ENCODE results near the gene SPATA4.

SPATA4 gene

DNA sequence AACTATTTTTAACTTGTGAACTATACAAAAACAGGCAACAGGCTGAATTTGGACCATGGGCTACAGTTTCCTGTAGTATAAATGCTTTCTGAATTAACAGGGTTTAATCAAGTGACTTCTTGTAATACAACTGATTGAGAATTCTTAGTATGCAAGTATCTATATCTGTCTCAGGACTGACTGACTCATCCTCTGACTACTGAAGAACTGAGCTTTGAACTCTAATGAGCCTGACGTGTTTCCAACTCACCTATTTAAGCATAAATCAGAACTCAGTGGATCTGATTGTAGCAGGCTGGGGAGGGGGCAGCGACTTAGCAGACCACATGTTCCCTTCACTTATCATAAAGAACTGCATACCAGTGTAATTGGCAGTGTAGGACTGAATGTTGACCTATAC, 7.8 kb downstream of the SPATA4 start:
- H4K8ac ChIP-seq (ENCODE audit: low read length) = no peak overlapping the region
- H3K27me3 ChIP-seq (ENCODE audit: control insufficient read depth in 1 of 2, insufficient read depth in 1 of 2, low read length in 2 of 2) = no peaks in the 10 kb centered on the region
- no peaks in the 10 kb centered on the region for H3K36me3 ChIP-seq (ENCODE audit: control insufficient read depth in 1 of 2, insufficient read depth in 2 of 2, low read depth in 1 of 2, low read length in 2 of 2)
- H3K4ac ChIP-seq (ENCODE audit: low read depth in 1 of 2, low read length in 2 of 2) = no peak overlapping the region
- no peak overlapping the region for H2BK15ac ChIP-seq (ENCODE audit: low read depth, poor library complexity, severe bottlenecking)
- no peak overlapping the region for H2AFZ ChIP-seq (ENCODE audit: low read depth, low read length)
- peak; percentile 28 for DNase-seq
- H3K4me1 ChIP-seq (ENCODE audit: control insufficient read depth, insufficient read depth, low read depth, low read length) = no peaks in the 10 kb centered on the region
- no peak overlapping the region for H4K91ac ChIP-seq (ENCODE audit: low read length)
- H2BK12ac ChIP-seq (ENCODE audit: low read length in 2 of 2) = no peak overlapping the region
- H3K9ac ChIP-seq (ENCODE audit: low read length) = no peak overlapping the region
- H3K79me1 ChIP-seq (replicated peaks; ENCODE audit: low read length, poor library complexity, severe bottlenecking) = no peaks in the 10 kb centered on the region
- no peak overlapping the region for H3K27ac ChIP-seq (ENCODE audit: low read length, poor library complexity, severe bottlenecking)
- H3K4me2 ChIP-seq (ENCODE audit: low read length, poor library complexity, severe bottlenecking) = no peak overlapping the region
- no peaks in the 10 kb centered on the region for H3K9me3 ChIP-seq (ENCODE audit: control insufficient read depth, low read length)
- no peak overlapping the region for H3K14ac ChIP-seq (ENCODE audit: low read length in 2 of 2)
- WGBS = no CpG with 5 or more reads among the region's 2 CpGs
- no peak overlapping the region for H2AK5ac ChIP-seq (ENCODE audit: low read length, severe bottlenecking)
- H2BK120ac ChIP-seq (ENCODE audit: low read depth, low read length) = no peak overlapping the region
- H3K4me3 ChIP-seq (ENCODE audit: insufficient read depth in 1 of 2, low read depth in 1 of 2, low read length in 2 of 2) = no peak overlapping the region
- H3K18ac ChIP-seq (ENCODE audit: low read depth in 1 of 2, low read length in 2 of 2) = peak overlapping the region in 1 of 2 experiments; percentile 21
- no peak overlapping the region for H2BK5ac ChIP-seq (ENCODE audit: low read depth, low read length, poor library complexity, severe bottlenecking)
- H3K23ac ChIP-seq (ENCODE audit: low read length in 2 of 2) = no peak overlapping the region

DNA sequence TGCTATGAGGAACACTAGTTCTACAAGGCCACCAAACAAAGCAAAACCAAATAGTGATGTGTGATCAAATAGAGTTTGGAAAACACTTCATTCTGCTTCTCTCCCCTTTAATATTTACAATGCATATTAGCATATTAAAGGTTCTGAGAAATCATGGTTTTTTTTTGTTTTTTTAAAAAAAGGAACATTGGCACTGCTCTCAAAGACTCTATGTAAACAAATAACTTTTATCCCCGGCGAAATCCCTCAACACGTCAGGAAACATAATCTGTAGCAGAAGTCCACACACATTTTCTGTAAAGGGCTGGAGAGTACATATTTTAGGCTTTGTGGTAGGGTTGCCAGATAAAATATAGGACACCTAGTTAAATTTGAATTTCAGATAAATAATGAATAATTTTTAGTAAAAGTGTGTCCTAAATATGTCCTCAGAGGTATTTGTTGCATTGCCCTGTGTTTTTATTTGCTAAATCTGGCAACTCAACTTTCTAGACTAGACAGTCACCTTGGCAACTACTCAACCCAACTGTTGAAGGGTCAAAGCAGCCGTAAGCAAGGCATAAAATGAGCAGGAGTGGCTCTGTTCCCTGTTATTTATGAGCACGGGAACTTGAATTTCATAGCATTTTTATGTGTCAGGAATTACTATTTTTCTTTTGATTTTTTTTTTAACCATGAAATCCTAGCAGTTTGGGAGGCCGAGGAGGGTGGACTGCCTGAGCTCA, 8.6 kb downstream of the SPATA4 start:
- H3K27me3 ChIP-seq (ENCODE audit: control insufficient read depth in 1 of 2, insufficient read depth in 1 of 2, low read length in 2 of 2) = no peaks in the 10 kb centered on the region
- no peak overlapping the region for H3K4me2 ChIP-seq (ENCODE audit: low read length, poor library complexity, severe bottlenecking)
- H3K4me1 ChIP-seq (ENCODE audit: control insufficient read depth, insufficient read depth, low read depth, low read length) = no peaks in the 10 kb centered on the region
- no peak overlapping the region for H2BK12ac ChIP-seq (ENCODE audit: low read length in 2 of 2)
- no peak overlapping the region for H3K4me3 ChIP-seq (ENCODE audit: insufficient read depth in 1 of 2, low read depth in 1 of 2, low read length in 2 of 2)
- no peaks in the 10 kb centered on the region for H3K79me1 ChIP-seq (replicated peaks; ENCODE audit: low read length, poor library complexity, severe bottlenecking)
- no peaks in the 10 kb centered on the region for H3K9me3 ChIP-seq (ENCODE audit: control insufficient read depth, low read length)
- H3K27ac ChIP-seq (ENCODE audit: low read length, poor library complexity, severe bottlenecking) = no peak overlapping the region
- no peak overlapping the region for H4K91ac ChIP-seq (ENCODE audit: low read length)
- no peak overlapping the region for H3K14ac ChIP-seq (ENCODE audit: low read length in 2 of 2)
- H2BK15ac ChIP-seq (ENCODE audit: low read depth, poor library complexity, severe bottlenecking) = no peak overlapping the region
- H3K36me3 ChIP-seq (ENCODE audit: control insufficient read depth in 1 of 2, insufficient read depth in 2 of 2, low read depth in 1 of 2, low read length in 2 of 2) = no peaks in the 10 kb centered on the region
- WGBS = 90% methylated on average over 2 of the region's 6 CpGs
- H3K9ac ChIP-seq (ENCODE audit: low read length) = no peak overlapping the region
- no peak overlapping the region for H2AK5ac ChIP-seq (ENCODE audit: low read length, severe bottlenecking)
- no peak overlapping the region for H3K23ac ChIP-seq (ENCODE audit: low read length in 2 of 2)
- DNase-seq = no peak
- H2AFZ ChIP-seq (ENCODE audit: low read depth, low read length) = no peak overlapping the region
- no peak overlapping the region for H4K8ac ChIP-seq (ENCODE audit: low read length)
- no peak overlapping the region for H2BK5ac ChIP-seq (ENCODE audit: low read depth, low read length, poor library complexity, severe bottlenecking)
- H2BK120ac ChIP-seq (ENCODE audit: low read depth, low read length) = no peak overlapping the region
- H3K18ac ChIP-seq (ENCODE audit: low read depth in 1 of 2, low read length in 2 of 2) = no peak overlapping the region
- no peak overlapping the region for H3K4ac ChIP-seq (ENCODE audit: low read depth in 1 of 2, low read length in 2 of 2)

- Histone ChIP-seq H3K9me3 (ENCODE audit: control insufficient read depth, low read length) (no peaks in the 10 kb centered on the region), H3K27me3 (ENCODE audit: control insufficient read depth in 1 of 2, insufficient read depth in 1 of 2, low read length in 2 of 2) (no peaks in the 10 kb centered on the region), H3K79me1 (replicated peaks; ENCODE audit: low read length, poor library complexity, severe bottlenecking) (no peaks in the 10 kb centered on the region), H3K9ac (ENCODE audit: low read length) (no peak overlapping the region), H2AFZ (ENCODE audit: low read depth, low read length) (no peak overlapping the region), H4K8ac (ENCODE audit: low read length) (no peak overlapping the region), H2BK12ac (ENCODE audit: low read length in 2 of 2) (no peak overlapping the region), H3K4me2 (ENCODE audit: low read length, poor library complexity, severe bottlenecking) (no peak overlapping the region), H4K91ac (ENCODE audit: low read length) (no peak overlapping the region), H3K27ac (ENCODE audit: low read length, poor library complexity, severe bottlenecking) (no peak overlapping the region), H2BK15ac (ENCODE audit: low read depth, poor library complexity, severe bottlenecking) (no peak overlapping the region), H2BK5ac (ENCODE audit: low read depth, low read length, poor library complexity, severe bottlenecking) (no peak overlapping the region), H3K36me3 (ENCODE audit: control insufficient read depth in 1 of 2, insufficient read depth in 2 of 2, low read depth in 1 of 2, low read length in 2 of 2) (no peaks in the 10 kb centered on the region), H3K4ac (ENCODE audit: low read depth in 1 of 2, low read length in 2 of 2) (no peak overlapping the region), H3K14ac (ENCODE audit: low read length in 2 of 2) (no peak overlapping the region), H3K18ac (ENCODE audit: low read depth in 1 of 2, low read length in 2 of 2) (no peak overlapping the region), H2AK5ac (ENCODE audit: low read length, severe bottlenecking) (no peak overlapping the region), H3K4me1 (ENCODE audit: control insufficient read depth, insufficient read depth, low read depth, low read length) (no peaks in the 10 kb centered on the region), H3K4me3 (ENCODE audit: insufficient read depth in 1 of 2, low read depth in 1 of 2, low read length in 2 of 2) (no peak overlapping the region), H3K23ac (ENCODE audit: low read length in 2 of 2) (no peak overlapping the region), H2BK120ac (ENCODE audit: low read depth, low read length) (no peak overlapping the region)
- 53% methylated on average over 2 of the region's 2 CpGs for WGBS
- DNase-seq = no peak
Measured at GRCh38 chr4:176186067-176186466, 9.3 kb downstream of the SPATA4 start.

DNA sequence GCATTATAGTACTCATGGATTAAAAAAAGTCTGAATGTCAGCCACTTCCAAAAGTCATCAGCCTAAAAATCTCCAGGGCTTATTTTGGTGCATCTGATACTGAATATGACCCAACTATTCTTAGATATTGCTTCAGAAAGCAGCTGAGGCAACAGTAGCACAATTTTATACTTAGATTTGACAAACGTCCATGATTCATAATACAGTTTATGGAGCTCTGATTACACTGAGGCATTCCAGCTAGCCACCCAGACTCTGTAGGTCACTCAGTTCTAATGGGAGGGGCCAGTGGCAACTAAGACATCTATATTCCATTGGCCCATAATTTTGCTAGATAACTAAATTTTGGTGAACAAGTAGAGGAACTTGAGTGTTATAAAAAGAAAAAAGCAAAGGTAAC, 10.3 kb downstream of the SPATA4 start:
- no peak overlapping the region for H2BK120ac ChIP-seq (ENCODE audit: low read depth, low read length)
- no peak overlapping the region for H3K9ac ChIP-seq (ENCODE audit: low read length)
- no peaks in the 10 kb centered on the region for H3K27me3 ChIP-seq (ENCODE audit: control insufficient read depth in 1 of 2, insufficient read depth in 1 of 2, low read length in 2 of 2)
- no peak overlapping the region for H2AK5ac ChIP-seq (ENCODE audit: low read length, severe bottlenecking)
- no peak overlapping the region for H3K23ac ChIP-seq (ENCODE audit: low read length in 2 of 2)
- no peak overlapping the region for H4K91ac ChIP-seq (ENCODE audit: low read length)
- H2BK5ac ChIP-seq (ENCODE audit: low read depth, low read length, poor library complexity, severe bottlenecking) = no peak overlapping the region
- no peak overlapping the region for H2BK12ac ChIP-seq (ENCODE audit: low read length in 2 of 2)
- no peaks in the 10 kb centered on the region for H3K4me1 ChIP-seq (ENCODE audit: control insufficient read depth, insufficient read depth, low read depth, low read length)
- no peak overlapping the region for H2AFZ ChIP-seq (ENCODE audit: low read depth, low read length)
- H3K4me3 ChIP-seq (ENCODE audit: insufficient read depth in 1 of 2, low read depth in 1 of 2, low read length in 2 of 2) = no peak overlapping the region
- peak; percentile 51 for DNase-seq
- no peaks in the 10 kb centered on the region for H3K79me1 ChIP-seq (replicated peaks; ENCODE audit: low read length, poor library complexity, severe bottlenecking)
- H2BK15ac ChIP-seq (ENCODE audit: low read depth, poor library complexity, severe bottlenecking) = no peak overlapping the region
- H4K8ac ChIP-seq (ENCODE audit: low read length) = no peak overlapping the region
- no peaks in the 10 kb centered on the region for H3K9me3 ChIP-seq (ENCODE audit: control insufficient read depth, low read length)
- WGBS = 50% methylated on average over 1 of the region's 1 CpG
- no peak overlapping the region for H3K14ac ChIP-seq (ENCODE audit: low read length in 2 of 2)
- H3K36me3 ChIP-seq (ENCODE audit: control insufficient read depth in 1 of 2, insufficient read depth in 2 of 2, low read depth in 1 of 2, low read length in 2 of 2) = no peaks in the 10 kb centered on the region
- H3K4ac ChIP-seq (ENCODE audit: low read depth in 1 of 2, low read length in 2 of 2) = no peak overlapping the region
- H3K4me2 ChIP-seq (ENCODE audit: low read length, poor library complexity, severe bottlenecking) = no peak overlapping the region
- no peak overlapping the region for H3K18ac ChIP-seq (ENCODE audit: low read depth in 1 of 2, low read length in 2 of 2)
- no peak overlapping the region for H3K27ac ChIP-seq (ENCODE audit: low read length, poor library complexity, severe bottlenecking)
